Suprapubic skin (tissue), 4 donors: Measurements from ENCODE around the gene SRXN1. TPM values are rescaled to one million over a fixed set of nuclear protein-coding genes. Genes with fewer than 3 reads are reported as not detected.

Source experiments
- DNase-seq, 2 donors: peaks; one replicate each; pipeline ENCODE4 v3.0.0-alpha.2; 2019; ENCODE audit warnings: low spot score in 2 of 2
- H3K27ac ChIP-seq: fragments of 200-600 bp; sonication (generic); one replicate; pipeline ENCODE4 v1.5.1; 2019
- H3K27me3 ChIP-seq: fragments of 200-600 bp; sonication (generic); one replicate; pipeline ENCODE4 v1.5.1; 2019
- H3K36me3 ChIP-seq: fragments of 200-600 bp; sonication (generic); one replicate; pipeline ENCODE4 v1.5.1; 2019
- H3K4me1 ChIP-seq: fragments of 200-600 bp; sonication (generic); one replicate; pipeline ENCODE4 v1.5.1; 2019
- H3K4me3 ChIP-seq: fragments of 200-600 bp; sonication (generic); one replicate; pipeline ENCODE4 v1.5.1; 2019; ENCODE audit warnings: mild to moderate bottlenecking
- H3K9me3 ChIP-seq: fragments of 200-600 bp; sonication (generic); one replicate; pipeline ENCODE4 v1.5.1; 2019
- CTCF ChIP-seq, 2 donors: fragments of 200-600 bp in 1 of 2; fragments of 450-650 bp in 1 of 2; sonication (generic) in 1 of 2; IDR thresholded peaks; one replicate each; pipeline ENCODE4 v1.5.1; 2016 to 2019; ENCODE audit warnings: antibody characterized with exemption in 2 of 2, mild to moderate bottlenecking in 1 of 2, moderate library complexity in 1 of 2
- EP300 ChIP-seq: sonication (generic); formaldehyde crosslinking; IDR thresholded peaks from one replicate; pipeline ENCODE4 v1.6.1; 2017; ENCODE audit warnings: antibody characterized with exemption
- POLR2A ChIP-seq, 2 donors: fragments of 450-650 bp; IDR thresholded peaks; one replicate each; pipeline ENCODE4 v1.6.1; 2017; ENCODE audit warnings: antibody characterized with exemption in 2 of 2, mild to moderate bottlenecking in 2 of 2, moderate library complexity in 2 of 2
- POLR2AphosphoS5 ChIP-seq, 3 donors: sonication (generic); formaldehyde crosslinking; IDR thresholded peaks; one replicate each; pipeline ENCODE4 v1.6.1; 2017; ENCODE audit warnings: antibody characterized with exemption in 3 of 3
- WGBS: methylation state at CpG from one replicate; pipeline ENCODE4 v1.1.5; 2018; 5-methylcytosine and 5-hydroxymethylcytosine counted together
- total RNA-seq, 4 donors: library from RNA; depleted of rRNA; stranded (reverse); fragments of >200 nt; gene quantifications; one replicate each; pipeline ENCODE4 v1.1.0, GENCODE V29; 2016

Gene SRXN1
- total RNA-seq, 4 donors from 2014 or later = 7.8 to 27.7 (median 21.0) TPM

GRCh38 chr20:603116-603640 is 49.8 kb downstream of the SRXN1 start:
- no peak overlapping the region for H3K27ac ChIP-seq

GRCh38 chr20:602111-602970 is 50.7 kb downstream of the SRXN1 start:
- H3K27ac ChIP-seq = no peak overlapping the region
- WGBS = 70% methylated on average over 7 of the region's 8 CpGs
- H3K27me3 ChIP-seq = peaks cover 3% of the 10 kb centered on the region
- no peaks in the 10 kb centered on the region for H3K9me3 ChIP-seq
- H3K4me1 ChIP-seq = no peaks in the 10 kb centered on the region
- no peak overlapping the region for H3K4me3 ChIP-seq
- no peaks in the 10 kb centered on the region for H3K36me3 ChIP-seq
- no peak for DNase-seq
- TF ChIP-seq POLR2A (IDR thresholded peaks at IDR 0.05) (no peak), EP300 (no peak), POLR2AphosphoS5 (IDR thresholded peaks at IDR 0.05) (no peak), CTCF (IDR thresholded peaks at IDR 0.05) (no peak)

More at GRCh38 chr20:603116-603640, 49.8 kb downstream of the SRXN1 start:
- no peak for DNase-seq
- WGBS = 71% methylated on average over 8 of the region's 8 CpGs
- no peaks in the 10 kb centered on the region for H3K36me3 ChIP-seq
- H3K9me3 ChIP-seq = no peaks in the 10 kb centered on the region
- H3K4me3 ChIP-seq = no peak overlapping the region
- peaks cover 5% of the 10 kb centered on the region for H3K27me3 ChIP-seq
- TF ChIP-seq CTCF (IDR thresholded peaks at IDR 0.05) (no peak), EP300 (no peak), POLR2A (IDR thresholded peaks at IDR 0.05) (no peak), POLR2AphosphoS5 (IDR thresholded peaks at IDR 0.05) (no peak)
- H3K4me1 ChIP-seq = no peaks in the 10 kb centered on the region

- Histone ChIP-seq H3K27ac (no peak overlapping the region), H3K4me3 (no peak overlapping the region), H3K4me1 (no peaks in the 10 kb centered on the region), H3K27me3 (no peaks in the 10 kb centered on the region), H3K9me3 (no peaks in the 10 kb centered on the region), H3K36me3 (no peaks in the 10 kb centered on the region)
- no peak for TF ChIP-seq CTCF (IDR thresholded peaks at IDR 0.05)
- no peak for TF ChIP-seq POLR2AphosphoS5 (IDR thresholded peaks at IDR 0.05)
- TF ChIP-seq EP300 = no peak
- TF ChIP-seq POLR2A (IDR thresholded peaks at IDR 0.05) = no peak
- WGBS = 98% methylated on average over 6 of the region's 6 CpGs
- DNase-seq = no peak
Observed at GRCh38 chr20:600736-601135, 52.3 kb downstream of the SRXN1 start.

- no peaks in the 10 kb centered on the region for H3K36me3 ChIP-seq
- no peaks in the 10 kb centered on the region for H3K4me1 ChIP-seq
- TF ChIP-seq POLR2A (IDR thresholded peaks at IDR 0.05) = no peak
- no peak overlapping the region for H3K4me3 ChIP-seq
- no peak for DNase-seq
- H3K9me3 ChIP-seq = no peaks in the 10 kb centered on the region
- no peak overlapping the region for H3K27ac ChIP-seq
- H3K27me3 ChIP-seq = no peaks in the 10 kb centered on the region
- 83% methylated on average over 2 of the region's 2 CpGs for WGBS
Observed at GRCh38 chr20:600141-600540, 52.9 kb downstream of the SRXN1 start.

- TF ChIP-seq CTCF (IDR thresholded peaks at IDR 0.05) = no peak
- TF ChIP-seq POLR2A (IDR thresholded peaks at IDR 0.05) = no peak
- no peak for TF ChIP-seq EP300
- TF ChIP-seq POLR2AphosphoS5 (IDR thresholded peaks at IDR 0.05) = no peak
- 84% methylated on average over 11 of the region's 13 CpGs for WGBS
- Histone ChIP-seq H3K27ac (no peak overlapping the region), H3K36me3 (no peaks in the 10 kb centered on the region), H3K4me3 (no peak overlapping the region), H3K27me3 (no peaks in the 10 kb centered on the region), H3K9me3 (no peaks in the 10 kb centered on the region), H3K4me1 (no peaks in the 10 kb centered on the region)
- DNase-seq = no peak
Observed at GRCh38 chr20:598133-598850, 54.7 kb downstream of the SRXN1 start.
